ENCODE measurements around the gene DSC3.
A peak's percentile ranks its signal among the peaks of the same experiment; 100 is the strongest.

Gene DSC3

GRCh38 chr18:30970196-30970816 is 72.2 kb downstream of the DSC3 start:
- H3K4me2 ChIP-seq (ENCODE audit: insufficient read depth, low read length), result no peak overlapping the region
- no peak overlapping the region for H2AFZ ChIP-seq (ENCODE audit: low read depth, low read length)
- H4K20me1 ChIP-seq (ENCODE audit: insufficient read depth, low read length), result no peaks in the 10 kb centered on the region
- no peak overlapping the region for H3K9ac ChIP-seq (ENCODE audit: low read depth, low read length)
- no peak for ATAC-seq (ENCODE audit: insufficient read depth, low read depth)
- no peaks in the 10 kb centered on the region for H3K27me3 ChIP-seq (ENCODE audit: insufficient read depth, low read length, poor library complexity)
- no peaks in the 10 kb centered on the region for H3K79me2 ChIP-seq (ENCODE audit: insufficient read depth, low read length)
- no peaks in the 10 kb centered on the region for H3K4me1 ChIP-seq (ENCODE audit: insufficient read depth, low read length)
- TF ChIP-seq EZH2 (IDR thresholded peaks at IDR 0.05; ENCODE audit: borderline replicate concordance, low read depth, low read length, severe bottlenecking), result no peak
- TF ChIP-seq, protein P1, sequence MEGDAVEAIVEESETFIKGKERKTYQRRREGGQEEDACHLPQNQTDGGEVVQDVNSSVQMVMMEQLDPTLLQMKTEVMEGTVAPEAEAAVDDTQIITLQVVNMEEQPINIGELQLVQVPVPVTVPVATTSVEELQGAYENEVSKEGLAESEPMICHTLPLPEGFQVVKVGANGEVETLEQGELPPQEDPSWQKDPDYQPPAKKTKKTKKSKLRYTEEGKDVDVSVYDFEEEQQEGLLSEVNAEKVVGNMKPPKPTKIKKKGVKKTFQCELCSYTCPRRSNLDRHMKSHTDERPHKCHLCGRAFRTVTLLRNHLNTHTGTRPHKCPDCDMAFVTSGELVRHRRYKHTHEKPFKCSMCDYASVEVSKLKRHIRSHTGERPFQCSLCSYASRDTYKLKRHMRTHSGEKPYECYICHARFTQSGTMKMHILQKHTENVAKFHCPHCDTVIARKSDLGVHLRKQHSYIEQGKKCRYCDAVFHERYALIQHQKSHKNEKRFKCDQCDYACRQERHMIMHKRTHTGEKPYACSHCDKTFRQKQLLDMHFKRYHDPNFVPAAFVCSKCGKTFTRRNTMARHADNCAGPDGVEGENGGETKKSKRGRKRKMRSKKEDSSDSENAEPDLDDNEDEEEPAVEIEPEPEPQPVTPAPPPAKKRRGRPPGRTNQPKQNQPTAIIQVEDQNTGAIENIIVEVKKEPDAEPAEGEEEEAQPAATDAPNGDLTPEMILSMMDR (IDR thresholded peaks at IDR 0.05; ENCODE audit: borderline replicate concordance, extremely low read depth, low read length, poor library complexity, severe bottlenecking), result peak; percentile 51
- no peak overlapping the region for H3K27ac ChIP-seq (ENCODE audit: low read length)
- no peaks in the 10 kb centered on the region for H3K36me3 ChIP-seq (ENCODE audit: insufficient read depth, low read length)
- no peaks in the 10 kb centered on the region for H3K9me3 ChIP-seq (ENCODE audit: insufficient read depth, low read length, severe bottlenecking)
- H3K4me3 ChIP-seq (ENCODE audit: low read depth in 1 of 2, low read length in 2 of 2), result no peak overlapping the region
- DNase-seq, result no peak

DNA sequence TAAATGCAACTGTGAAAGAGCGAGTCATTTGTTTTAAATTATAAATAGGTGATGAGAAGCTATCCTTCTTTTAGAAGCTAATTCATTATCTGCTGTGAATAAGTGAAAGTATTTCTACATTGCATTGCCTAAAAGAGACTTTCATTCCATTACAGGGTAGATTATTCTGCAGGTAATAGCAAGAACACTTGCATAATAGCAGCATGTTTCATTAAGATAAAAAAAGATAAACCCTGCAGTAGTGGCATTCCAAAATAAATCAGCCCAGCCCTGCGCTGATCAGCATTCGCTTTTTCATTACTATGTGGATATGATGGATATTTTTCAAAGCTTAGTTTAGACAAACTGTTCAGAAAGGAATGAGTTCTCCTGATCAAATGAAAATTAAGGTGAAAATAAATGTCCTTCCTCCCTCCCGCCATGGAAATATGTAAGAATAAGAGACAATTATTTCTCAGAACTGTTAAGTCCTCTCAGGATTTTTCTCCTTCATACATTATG is 72.8 kb downstream of the DSC3 start:
- Histone ChIP-seq H4K20me1 (ENCODE audit: insufficient read depth, low read length) (no peaks in the 10 kb centered on the region), H3K27me3 (ENCODE audit: insufficient read depth, low read length, poor library complexity) (no peaks in the 10 kb centered on the region), H3K4me3 (ENCODE audit: low read depth in 1 of 2, low read length in 2 of 2) (no peak overlapping the region), H3K4me2 (ENCODE audit: insufficient read depth, low read length) (no peak overlapping the region), H3K36me3 (ENCODE audit: insufficient read depth, low read length) (no peaks in the 10 kb centered on the region), H3K4me1 (ENCODE audit: insufficient read depth, low read length) (no peaks in the 10 kb centered on the region), H2AFZ (ENCODE audit: low read depth, low read length) (no peak overlapping the region), H3K27ac (ENCODE audit: low read length) (no peak overlapping the region), H3K9ac (ENCODE audit: low read depth, low read length) (no peak overlapping the region), H3K9me3 (ENCODE audit: insufficient read depth, low read length, severe bottlenecking) (no peaks in the 10 kb centered on the region), H3K79me2 (ENCODE audit: insufficient read depth, low read length) (no peaks in the 10 kb centered on the region)
- TF ChIP-seq, protein P1 (IDR thresholded peaks at IDR 0.05; ENCODE audit: borderline replicate concordance, extremely low read depth, low read length, poor library complexity, severe bottlenecking), result no peak
- no peak for TF ChIP-seq EZH2 (IDR thresholded peaks at IDR 0.05; ENCODE audit: borderline replicate concordance, low read depth, low read length, severe bottlenecking)
- DNase-seq (no peak), ATAC-seq (ENCODE audit: insufficient read depth, low read depth) (no peak)

DNA sequence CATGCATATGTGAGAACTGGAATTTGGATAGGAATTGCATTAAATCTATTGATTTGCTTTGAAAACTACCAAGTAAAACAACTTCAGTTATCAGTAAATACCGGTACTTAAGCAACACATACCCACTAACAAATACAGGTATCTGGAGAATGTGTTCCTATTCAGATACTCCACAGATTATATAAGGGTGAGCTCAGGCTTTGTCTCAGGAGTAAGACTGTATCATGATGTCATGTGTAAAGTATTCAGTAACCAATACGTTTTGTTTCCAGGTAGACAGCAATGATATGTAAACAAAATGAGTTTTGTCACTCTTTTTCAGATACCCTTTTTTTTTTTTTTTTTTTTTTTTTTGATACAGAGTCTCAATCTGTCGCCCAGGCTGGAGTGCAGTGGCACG is 74.8 kb downstream of the DSC3 start:
- Histone ChIP-seq H3K9me3 (ENCODE audit: insufficient read depth, low read length, severe bottlenecking) (no peaks in the 10 kb centered on the region), H3K79me2 (ENCODE audit: insufficient read depth, low read length) (no peaks in the 10 kb centered on the region), H3K9ac (ENCODE audit: low read depth, low read length) (no peak overlapping the region), H3K4me1 (ENCODE audit: insufficient read depth, low read length) (no peaks in the 10 kb centered on the region), H3K27me3 (ENCODE audit: insufficient read depth, low read length, poor library complexity) (no peaks in the 10 kb centered on the region), H3K27ac (ENCODE audit: low read length) (no peak overlapping the region), H3K36me3 (ENCODE audit: insufficient read depth, low read length) (no peaks in the 10 kb centered on the region), H4K20me1 (ENCODE audit: insufficient read depth, low read length) (no peaks in the 10 kb centered on the region), H3K4me3 (ENCODE audit: low read depth in 1 of 2, low read length in 2 of 2) (no peak overlapping the region), H2AFZ (ENCODE audit: low read depth, low read length) (no peak overlapping the region), H3K4me2 (ENCODE audit: insufficient read depth, low read length) (no peak overlapping the region)
- TF ChIP-seq, protein P1 (IDR thresholded peaks at IDR 0.05; ENCODE audit: borderline replicate concordance, extremely low read depth, low read length, poor library complexity, severe bottlenecking), result no peak
- TF ChIP-seq EZH2 (IDR thresholded peaks at IDR 0.05; ENCODE audit: borderline replicate concordance, low read depth, low read length, severe bottlenecking), result no peak
- no peak for DNase-seq
- ATAC-seq (ENCODE audit: insufficient read depth, low read depth), result no peak

All from DND-41 (cell line).